HG03066 (cell line): ENCODE measurements around the gene CEP41.
"Not testable (repeated sequence)": the region's sequence is repeated elsewhere in the genome, so short reads cannot be mapped to it uniquely, and the experiment has no call there.

Experiments
- ATAC-seq: cut with Tn5 transposase; IDR thresholded peaks from one replicate; pipeline ENCODE4 v1.9.1; 2021; ENCODE audit warnings: low read depth; ENCODE audit not compliant: unreplicated experiment

The CEP41 gene

DNA sequence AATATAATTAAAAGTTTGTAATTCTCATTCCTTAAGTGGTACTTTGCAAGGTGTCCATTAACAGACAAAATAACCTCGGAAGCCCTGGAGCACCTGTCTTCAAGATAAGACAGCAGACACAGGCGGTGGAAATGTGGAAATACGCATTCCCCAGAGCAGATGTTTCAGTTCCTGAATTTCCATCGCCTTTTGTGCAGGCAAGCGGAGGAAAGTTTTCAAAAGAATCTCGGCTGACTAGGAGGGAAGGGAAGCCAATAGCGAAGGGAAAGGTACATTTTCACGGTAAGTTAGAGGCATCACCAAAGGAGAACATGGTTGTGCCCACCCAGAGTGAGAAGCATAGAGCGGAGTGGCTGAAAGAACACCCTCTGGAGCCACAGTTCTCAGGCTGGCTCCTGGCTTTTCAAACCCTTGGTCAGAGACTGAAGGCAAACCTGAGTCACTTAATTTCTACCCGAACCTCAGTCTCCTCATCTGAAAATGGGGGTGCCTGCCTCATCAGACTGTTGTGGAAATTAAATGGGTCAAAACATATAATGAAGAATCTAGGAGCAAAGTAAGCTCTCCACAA is 46.9 kb downstream of the CEP41 start:
- no peak for ATAC-seq

DNA sequence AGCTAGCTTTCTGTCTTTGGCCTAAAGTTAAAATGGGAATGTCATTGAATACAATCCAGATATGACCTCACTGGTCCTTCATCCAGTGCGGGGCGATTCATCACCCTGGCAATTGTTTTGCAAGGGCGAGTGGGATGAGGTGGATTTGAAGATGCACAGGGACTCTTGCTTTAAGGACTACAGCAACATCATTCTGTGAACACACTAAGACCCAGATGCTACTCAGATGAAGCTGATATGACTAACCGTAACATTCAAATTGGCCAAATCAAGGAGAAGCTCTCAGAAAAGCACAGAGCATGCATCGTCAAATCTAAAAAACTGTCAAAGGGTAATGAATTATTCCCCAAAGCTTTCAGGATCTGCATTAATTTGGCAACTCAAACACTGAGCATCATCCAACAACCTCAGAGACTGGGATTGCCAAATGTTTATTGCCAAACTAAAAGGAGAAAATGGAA is 47.7 kb downstream of the CEP41 start:
- ATAC-seq: no peak

DNA sequence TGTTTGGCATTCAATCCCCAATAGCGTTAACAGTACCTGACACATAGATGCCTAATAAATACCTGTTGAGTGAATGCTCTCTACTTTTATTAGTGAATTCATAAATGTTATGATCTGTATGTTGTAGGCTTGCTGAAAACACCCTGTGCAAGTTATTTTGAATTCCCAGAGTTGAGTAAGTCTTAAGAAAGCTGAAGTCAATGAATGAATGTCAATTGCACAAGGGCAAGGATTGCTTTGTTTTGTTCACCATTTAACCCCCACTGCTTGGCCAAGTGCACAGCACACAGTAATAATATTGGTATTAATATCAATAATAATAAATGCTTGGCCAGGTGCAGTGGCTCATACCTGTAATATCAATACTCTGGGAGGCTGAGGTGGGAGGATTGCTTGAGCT is 50.3 kb downstream of the CEP41 start:
- ATAC-seq: no peak

DNA sequence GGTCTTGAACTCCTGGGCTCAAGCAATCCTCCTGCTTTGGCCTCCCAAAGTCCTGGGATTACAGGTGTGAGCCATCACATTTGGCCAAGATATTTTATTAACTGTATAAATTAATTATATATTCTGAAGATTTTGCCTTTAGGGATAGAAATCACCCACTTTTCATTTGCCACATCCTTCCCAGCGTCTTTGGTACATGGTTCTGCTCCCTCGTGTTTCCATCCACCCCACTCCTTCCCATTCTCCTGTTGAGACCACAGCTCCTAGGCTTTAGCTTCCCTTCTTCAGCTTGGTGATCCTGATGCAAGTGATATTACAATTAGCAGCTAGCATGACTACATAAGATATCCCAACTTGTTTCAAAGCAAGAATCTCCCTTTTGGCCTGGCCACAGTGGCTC is 52.1 kb downstream of the CEP41 start:
- no peak for ATAC-seq

DNA sequence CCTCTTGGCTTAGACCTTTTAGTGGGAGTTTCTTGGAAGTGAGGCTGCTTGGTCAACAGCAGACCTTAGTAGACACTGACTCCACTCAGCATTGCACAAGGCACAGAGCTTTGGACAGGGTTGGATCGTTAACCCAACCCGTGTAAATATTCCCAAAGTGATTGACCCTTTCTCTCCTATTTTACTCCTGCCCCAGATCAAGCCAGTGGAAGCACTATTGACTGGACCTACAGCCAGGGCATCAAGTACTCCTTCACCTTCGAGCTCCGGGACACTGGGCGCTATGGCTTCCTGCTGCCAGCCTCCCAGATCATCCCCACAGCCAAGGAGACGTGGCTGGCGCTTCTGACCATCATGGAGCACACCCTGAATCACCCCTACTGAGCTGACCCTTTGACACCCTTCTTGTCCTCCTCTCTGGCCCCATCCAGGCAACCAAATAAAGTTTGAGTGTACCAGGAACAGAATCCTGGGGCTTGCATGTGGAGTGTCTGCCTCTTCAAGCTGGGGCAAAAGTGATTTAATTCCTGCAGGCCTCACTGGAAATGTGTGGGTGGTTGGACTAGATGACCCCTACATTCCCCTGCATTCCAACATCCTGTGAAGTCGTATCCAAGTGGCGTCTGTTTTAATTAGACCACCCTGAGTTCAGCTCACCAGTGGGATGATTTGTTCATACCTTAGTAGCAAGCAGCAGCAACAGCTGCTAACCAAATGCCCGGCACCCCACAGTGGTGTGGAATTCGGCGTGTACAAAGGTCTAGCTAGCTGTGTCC is 53.0 kb downstream of the CEP41 start:
- no peak for ATAC-seq

- no peak for ATAC-seq
Measured at GRCh38 chr7:130387306-130387627, 53.5 kb downstream of the CEP41 start.

DNA sequence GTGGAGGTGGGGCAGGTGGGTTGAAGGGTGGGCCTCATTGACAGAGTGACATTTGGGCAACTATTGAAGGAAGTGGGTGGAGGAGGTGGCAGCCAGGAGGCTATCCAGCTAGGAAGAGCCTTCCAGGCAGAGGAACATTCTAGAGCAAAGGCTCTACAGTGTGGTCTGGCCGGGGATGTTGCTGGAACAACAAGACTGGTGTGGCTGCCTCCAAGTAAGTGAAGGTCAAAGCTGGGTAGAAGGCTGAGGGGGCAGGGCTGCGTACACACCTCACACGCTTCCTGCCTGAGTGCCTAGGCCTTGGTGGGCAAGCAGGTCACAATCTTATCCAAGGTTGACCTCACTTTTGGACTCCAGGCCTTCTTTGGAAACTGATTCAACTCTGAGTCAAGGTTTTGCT is 53.9 kb downstream of the CEP41 start:
- ATAC-seq: no peak

GRCh38 chr7:130385600-130386066 is 55.2 kb downstream of the CEP41 start:
- ATAC-seq: no peak

GRCh38 chr7:130384841-130385599 is 55.8 kb downstream of the CEP41 start:
- no peak for ATAC-seq

- no peak for ATAC-seq
Measured at GRCh38 chr7:130384371-130384801, 56.4 kb downstream of the CEP41 start.

DNA sequence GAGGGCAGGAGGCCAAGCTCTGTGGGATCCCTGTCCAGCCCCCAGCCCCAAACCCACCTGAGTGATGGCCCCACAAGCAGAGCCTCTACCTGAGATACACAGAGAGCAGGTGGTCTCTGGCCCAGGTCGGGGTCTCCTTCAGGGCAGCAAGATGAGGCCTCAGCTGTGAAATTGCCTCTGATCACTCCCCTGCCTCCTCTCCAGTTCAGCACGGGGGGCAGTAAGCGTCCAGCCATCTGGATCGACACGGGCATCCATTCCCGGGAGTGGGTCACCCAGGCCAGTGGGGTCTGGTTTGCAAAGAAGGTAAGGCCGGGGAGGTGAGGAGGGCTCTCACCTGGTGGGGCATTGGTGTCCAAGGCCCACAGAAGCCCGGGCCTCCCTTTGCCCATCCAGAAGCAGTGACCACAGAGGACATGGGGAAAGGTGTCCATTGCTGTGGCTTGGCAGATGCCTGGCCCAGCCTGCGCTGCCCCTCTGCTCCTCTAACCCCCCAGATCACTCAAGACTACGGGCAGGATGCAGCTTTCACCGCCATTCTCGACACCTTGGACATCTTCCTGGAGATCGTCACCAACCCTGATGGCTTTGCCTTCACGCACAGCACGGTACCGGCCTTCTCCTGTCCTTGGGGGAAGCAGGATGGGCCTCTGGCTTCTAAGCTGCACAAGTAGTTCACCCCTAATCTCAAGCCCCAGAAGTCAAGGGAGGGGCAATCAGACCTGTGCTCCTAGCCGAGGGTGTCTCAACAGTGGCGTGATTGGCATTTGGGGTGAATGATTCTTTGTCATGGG is 57.4 kb downstream of the CEP41 start:
- no peak for ATAC-seq

- no peak for ATAC-seq
Measured at GRCh38 chr7:130381468-130382312, 59.1 kb downstream of the CEP41 start.

GRCh38 chr7:130380861-130381455 is 59.9 kb downstream of the CEP41 start:
- ATAC-seq: no peak

DNA sequence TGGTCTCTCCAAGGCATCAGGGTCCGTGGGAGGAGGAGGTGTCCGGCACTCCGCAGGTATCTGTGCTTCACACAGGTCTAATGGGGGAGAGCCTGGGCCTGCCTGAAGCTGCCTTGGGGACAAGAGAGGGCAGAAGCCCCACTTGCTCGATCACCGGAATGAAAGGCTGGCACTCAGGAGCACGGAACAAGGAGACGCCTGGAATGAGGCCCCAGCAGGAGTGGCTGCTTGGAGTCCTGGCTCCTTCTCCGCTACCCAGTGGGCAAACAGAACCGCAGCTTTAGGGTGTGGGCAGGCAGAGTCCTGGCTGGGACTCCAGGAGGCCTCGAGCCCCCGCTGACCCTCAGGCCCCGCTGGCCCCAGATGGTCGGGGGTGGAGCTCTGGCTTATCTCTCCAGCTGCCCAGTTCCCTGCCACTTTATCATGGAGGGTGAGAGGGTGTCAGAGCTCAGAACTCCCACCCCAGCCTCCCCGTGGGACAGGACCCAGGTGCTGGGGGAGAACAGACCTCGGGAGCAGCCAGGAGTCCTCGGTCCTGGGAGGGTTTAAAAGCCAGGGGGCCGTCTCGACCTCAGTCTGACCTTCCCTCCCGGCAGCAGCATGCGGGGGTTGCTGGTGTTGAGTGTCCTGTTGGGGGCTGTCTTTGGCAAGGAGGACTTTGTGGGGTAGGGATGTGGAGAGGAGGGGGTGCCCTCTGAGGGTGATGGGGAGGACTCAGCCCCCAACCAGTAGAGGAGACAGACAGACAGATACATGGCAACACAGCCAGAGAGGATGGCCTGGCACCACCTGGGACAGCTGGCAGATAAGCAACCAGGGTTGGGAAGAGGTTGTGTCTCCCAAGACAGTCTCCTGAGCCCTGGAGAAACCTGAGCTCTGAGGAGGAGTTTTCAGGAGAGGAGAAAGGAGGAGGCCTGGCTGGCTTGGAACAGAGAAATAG is 60.6 kb downstream of the CEP41 start, which contains the start of gene CPA1:
CPA1 (plus strand) TSS at position 574 of the 940 bp plus-strand sequence; CDS start at position 601, 27 bp downstream.
- no peak for ATAC-seq

DNA sequence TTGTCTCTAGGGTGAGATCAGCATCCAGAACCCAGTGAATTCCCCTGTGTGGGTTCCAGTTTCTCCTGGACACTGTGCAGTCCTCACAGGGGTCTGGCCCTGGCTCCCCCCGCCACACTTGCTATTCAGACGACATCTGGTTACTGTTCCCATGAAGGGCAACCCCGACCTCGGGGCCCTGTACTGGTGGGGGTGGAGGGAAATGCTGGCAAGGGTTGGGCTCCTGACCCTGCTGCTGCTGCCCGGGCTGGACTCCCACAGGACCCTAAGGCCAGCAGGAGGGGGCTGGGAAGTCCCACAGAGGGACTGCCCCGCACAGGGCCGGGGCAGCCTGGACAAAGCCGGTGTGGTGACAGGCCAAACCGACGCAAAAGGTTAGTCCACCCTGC is 61.3 kb downstream of the CEP41 start:
- no peak for ATAC-seq

DNA sequence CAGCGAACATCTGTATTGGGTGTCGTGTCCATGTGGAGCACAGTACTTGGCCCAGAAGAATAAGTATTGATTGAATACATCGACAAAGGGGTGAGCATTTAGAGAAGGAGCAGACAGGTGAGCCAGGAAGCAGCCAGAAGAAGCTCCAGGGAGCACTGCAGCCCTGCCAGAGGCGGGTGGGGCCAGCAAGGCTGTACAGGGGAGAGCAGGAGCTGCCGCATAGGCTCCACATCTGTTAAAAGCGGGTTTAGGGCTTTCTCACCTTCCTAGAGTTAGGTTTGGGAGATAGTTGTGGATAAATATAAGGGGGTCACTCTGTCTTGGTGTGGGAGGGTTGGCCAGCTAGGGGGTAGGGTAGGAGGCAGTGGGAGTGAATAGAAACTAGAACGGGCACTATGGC is 61.8 kb downstream of the CEP41 start:
- ATAC-seq: no peak

DNA sequence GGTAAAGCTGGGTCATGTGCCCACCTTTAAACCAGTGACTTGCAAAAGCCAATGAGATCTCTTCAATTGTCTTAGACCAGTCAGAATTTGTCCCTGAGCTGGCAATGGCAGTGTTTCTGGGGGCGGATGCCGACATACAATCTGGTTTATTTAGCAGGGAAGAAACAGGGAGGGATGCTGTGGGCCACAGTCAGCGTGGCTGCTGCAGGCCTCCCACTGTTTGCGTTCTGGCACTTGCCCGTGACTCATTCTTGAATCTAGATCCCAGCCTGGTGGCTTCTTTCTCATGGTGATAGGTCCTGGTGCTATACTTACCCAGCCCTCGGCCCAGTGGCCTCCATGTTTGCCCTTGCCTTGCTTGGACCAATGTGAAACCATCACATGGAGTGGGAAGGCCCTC is 63.6 kb downstream of the CEP41 start:
- ATAC-seq: no peak

DNA sequence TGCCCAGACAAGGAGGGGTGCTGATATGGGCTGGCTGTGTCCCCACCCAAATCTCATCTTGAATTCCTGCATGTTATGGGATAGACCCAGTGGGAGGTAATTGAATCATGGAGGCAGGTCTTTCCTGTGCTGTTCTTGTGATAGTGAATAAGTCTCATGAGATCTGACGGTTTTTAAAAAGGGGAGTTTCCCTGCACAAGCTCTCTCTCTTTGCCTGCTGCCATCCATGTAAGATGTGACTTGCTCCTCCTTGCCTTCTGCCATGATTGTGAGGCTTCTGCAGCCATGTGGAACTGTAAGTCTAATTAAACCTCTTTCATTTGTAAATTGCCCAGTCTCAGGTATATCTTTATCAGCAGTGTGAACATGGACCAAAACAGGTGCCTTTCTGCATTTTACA is 64.4 kb downstream of the CEP41 start:
- ATAC-seq: not testable (repeated sequence)
